Esophagus squamous epithelium (tissue), 5 donors: ENCODE results near the gene TRAF2. TPM values are rescaled to one million over a fixed set of nuclear protein-coding genes. Genes with fewer than 3 reads are reported as not detected.

Source experiments
- DNase-seq: peaks from one replicate; lab custom pipeline; 2025; lab: John Stamatoyannopoulos, UW
- H3K27ac ChIP-seq, 4 donors: fragments of 200-600 bp; sonication (generic); one replicate each; pipeline ENCODE4 v1.5.1; 2016 to 2019; ENCODE audit warnings: mild to moderate bottlenecking in 1 of 4
- H3K27me3 ChIP-seq, 4 donors: fragments of 200-600 bp; sonication (generic); 1 replicate in 3 of 4; 2 replicates in 1 of 4; pipeline versions ENCODE4 v1.5.1 to v1.6.0; 2017 to 2021; ENCODE audit warnings: antibody characterized with exemption in 1 of 4
- H3K36me3 ChIP-seq, 3 donors: fragments of 200-600 bp; sonication (generic); one replicate each; pipeline ENCODE4 v1.5.1; 2016 to 2019
- H3K4me1 ChIP-seq, 3 donors: fragments of 200-600 bp; sonication (generic); one replicate each; pipeline ENCODE4 v1.5.1; 2017 to 2019
- H3K4me3 ChIP-seq, 4 donors: fragments of 200-600 bp; sonication (generic); 1 replicate in 3 of 4; 2 replicates in 1 of 4; pipeline ENCODE4 v1.5.1; 2016 to 2019; ENCODE audit warnings: mild to moderate bottlenecking in 2 of 4, moderate library complexity in 1 of 4
- H3K9me3 ChIP-seq, 3 donors: fragments of 200-600 bp; sonication (generic); one replicate each; pipeline ENCODE4 v1.5.1; 2016 to 2019
- CTCF ChIP-seq, 6 experiments: fragments of 450-650 bp in 4 of 6; fragments of 200-600 bp in 2 of 6; sonication (generic) in 2 of 6; IDR thresholded peaks; one replicate each; pipeline ENCODE4 v1.5.1; 2016 to 2019; ENCODE audit warnings: antibody characterized with exemption in 6 of 6, mild to moderate bottlenecking in 4 of 6, moderate library complexity in 4 of 6
- POLR2A ChIP-seq, 4 donors: fragments of 450-650 bp; IDR thresholded peaks; one replicate each; pipeline ENCODE4 v1.6.1; 2017; ENCODE audit warnings: antibody characterized with exemption in 4 of 4, mild to moderate bottlenecking in 4 of 4, moderate library complexity in 3 of 4
- WGBS, 2 donors: methylation state at CpG; one replicate each; pipeline ENCODE4 v1.1.5; 2018; 5-methylcytosine and 5-hydroxymethylcytosine counted together
- intact Hi-C: fragments of 100-400 bp; cut with DNase I; formaldehyde crosslinking; loops from one replicate; pipeline ENCODE4 v1.15.0; 2022
- total RNA-seq, 4 donors: library from RNA; depleted of rRNA; stranded (reverse); fragments of >200 nt; gene quantifications; one replicate each; pipeline ENCODE4 v1.1.0, GENCODE V29; 2016
- donor health status: DM: yes; HTN: yes; CAD: no.

The TRAF2 gene
- total RNA-seq, 4 donors from 2014 or later, result 8.0 to 20.9 (median 13.2) TPM

- no CpG with 5 or more reads among the region's 17 CpGs for WGBS, 2 donors
- DNase-seq, result no peak
- H3K9me3 ChIP-seq, result no peaks in the 10 kb centered on the region
- H3K27ac ChIP-seq, result no peak overlapping the region
- no peak for TF ChIP-seq CTCF (IDR thresholded peaks at IDR 0.05)
- H3K4me3 ChIP-seq, result no peak overlapping the region
- intact Hi-C loops, result no loop called here
- peaks cover 0 to 24% (median 0%) of the 10 kb centered on the region in 4 donors for H3K27me3 ChIP-seq
- H3K36me3 ChIP-seq, result no peaks in the 10 kb centered on the region
- H3K4me1 ChIP-seq, result peaks cover 11 to 26% (median 11%) of the 10 kb centered on the region in 3 donors
Observed at GRCh38 chr9:136969150-136969549, 82.8 kb downstream of the TRAF2 start.

- intact Hi-C loops, result no loop called here
- no peak for TF ChIP-seq CTCF (IDR thresholded peaks at IDR 0.05)
- TF ChIP-seq POLR2A (IDR thresholded peaks at IDR 0.05), result no peak
- DNase-seq, result no peak
- H3K4me3 ChIP-seq, result no peak overlapping the region
- 47% methylated on average over 3 of the region's 5 CpGs; no CpG with 5 or more reads in 1 of the 2 donors for WGBS, 2 donors
- H3K9me3 ChIP-seq, result no peaks in the 10 kb centered on the region
- no peaks in the 10 kb centered on the region for H3K36me3 ChIP-seq
- peaks cover 0 to 24% (median 0%) of the 10 kb centered on the region in 4 donors for H3K27me3 ChIP-seq
- peaks cover 5 to 26% (median 8%) of the 10 kb centered on the region in 3 donors for H3K4me1 ChIP-seq
- H3K27ac ChIP-seq, result no peak overlapping the region
Observed at GRCh38 chr9:136969774-136970173, 83.5 kb downstream of the TRAF2 start.

DNA sequence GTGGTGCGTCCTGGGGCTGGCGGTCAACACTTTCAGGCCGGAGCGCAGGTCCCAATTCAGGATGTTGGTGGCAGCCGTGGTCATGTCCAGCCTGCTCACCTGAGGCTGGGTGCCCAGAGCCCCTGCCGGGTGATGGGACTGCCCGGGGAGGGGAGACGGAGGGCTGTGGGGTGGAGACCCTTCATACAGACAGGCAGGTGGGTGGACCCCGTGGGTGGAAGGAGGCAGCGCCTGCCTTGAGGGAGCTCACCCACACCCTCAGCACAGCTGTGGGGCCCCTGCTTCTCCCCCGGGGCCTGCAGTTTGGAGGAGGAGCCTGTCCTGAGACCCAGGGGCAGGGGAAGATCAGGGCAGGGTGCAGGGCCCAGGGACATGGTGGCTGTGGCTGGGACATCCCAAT is 84.0 kb downstream of the TRAF2 start:
- TF ChIP-seq POLR2A (IDR thresholded peaks at IDR 0.05) (no peak), CTCF (IDR thresholded peaks at IDR 0.05) (no peak)
- no peaks in the 10 kb centered on the region for H3K36me3 ChIP-seq
- intact Hi-C loops, result no loop called here
- no peak overlapping the region for H3K4me3 ChIP-seq
- no peak overlapping the region for H3K27ac ChIP-seq
- peaks cover 9 to 27% (median 13%) of the 10 kb centered on the region in 3 donors for H3K4me1 ChIP-seq
- WGBS, 2 donors, result 56% methylated on average over 3 of the region's 11 CpGs; no CpG with 5 or more reads in 1 of the 2 donors
- DNase-seq, result no peak
- no peaks in the 10 kb centered on the region for H3K9me3 ChIP-seq
- peaks cover 0 to 24% (median 0%) of the 10 kb centered on the region in 4 donors for H3K27me3 ChIP-seq

- TF ChIP-seq CTCF (IDR thresholded peaks at IDR 0.05) (no peak), POLR2A (IDR thresholded peaks at IDR 0.05) (no peak)
- H3K4me1 ChIP-seq, result peaks cover 12 to 30% (median 13%) of the 10 kb centered on the region in 3 donors
- no peak overlapping the region for H3K27ac ChIP-seq
- WGBS, 2 donors, result 63 to 73% methylated on average over 3 to 6 of the region's 14 CpGs
- H3K36me3 ChIP-seq, result no peaks in the 10 kb centered on the region
- intact Hi-C loops, result no loop called here
- H3K27me3 ChIP-seq, result peaks cover 0 to 24% (median 0%) of the 10 kb centered on the region in 4 donors
- DNase-seq, result no peak
- no peaks in the 10 kb centered on the region for H3K9me3 ChIP-seq
- no peak overlapping the region for H3K4me3 ChIP-seq
Observed at GRCh38 chr9:136971746-136972145, 85.4 kb downstream of the TRAF2 start.

DNA sequence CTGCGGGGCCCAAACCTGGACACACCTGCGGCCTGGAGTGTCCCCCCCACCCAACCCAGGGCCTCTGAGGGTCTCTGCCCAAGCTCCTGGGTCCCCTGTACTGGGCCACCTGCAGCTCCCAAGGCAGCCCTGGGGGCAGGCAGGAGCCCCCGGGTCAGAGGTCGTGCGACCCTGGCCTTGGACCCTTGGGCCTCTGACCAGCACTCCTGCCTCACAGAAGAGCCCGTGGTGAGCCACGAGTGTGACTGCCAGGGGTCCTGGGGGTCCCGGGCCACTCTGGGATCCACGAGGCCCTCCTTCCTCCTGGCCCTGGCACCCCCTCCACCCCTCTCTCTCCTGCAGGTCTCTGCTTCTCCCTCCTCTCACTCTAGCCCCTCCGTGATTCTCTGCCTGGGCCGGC is 86.0 kb downstream of the TRAF2 start:
- Histone ChIP-seq H3K4me3 (no peak overlapping the region), H3K27me3 (peaks cover 0 to 24% (median 0%) of the 10 kb centered on the region in 4 donors), H3K36me3 (no peaks in the 10 kb centered on the region), H3K27ac (no peak overlapping the region), H3K4me1 (peaks cover 13 to 36% (median 14%) of the 10 kb centered on the region in 3 donors), H3K9me3 (no peaks in the 10 kb centered on the region)
- 10 to 60% methylated on average over 2 to 5 of the region's 11 CpGs for WGBS, 2 donors
- TF ChIP-seq CTCF (IDR thresholded peaks at IDR 0.05) (no peak), POLR2A (IDR thresholded peaks at IDR 0.05) (no peak)
- intact Hi-C loops, result no loop called here
- no peak for DNase-seq
